ENCODE measurements around the gene YKT6.

YKT6 gene

GRCh38 chr7:44240983-44241510 lies 40.3 kb downstream of the YKT6 start:
- H3K36me3 Mint-ChIP-seq = no peaks in the 10 kb centered on the region
- no peaks in the 10 kb centered on the region for H3K9me3 Mint-ChIP-seq
- H3K27ac Mint-ChIP-seq = peak overlapping the region; percentile 31
- peak overlapping the region; percentile 46 for H3K4me3 Mint-ChIP-seq
- peak; percentile 75 for ATAC-seq
- H3K4me1 Mint-ChIP-seq = peaks cover 12% of the 10 kb centered on the region
- peaks cover 15% of the 10 kb centered on the region for H3K27me3 Mint-ChIP-seq

GRCh38 chr7:44242091-44242490 lies 41.3 kb downstream of the YKT6 start:
- ATAC-seq = no peak
- H3K27ac Mint-ChIP-seq = no peak overlapping the region
- H3K27me3 Mint-ChIP-seq = peaks cover 15% of the 10 kb centered on the region
- peaks cover 4% of the 10 kb centered on the region for H3K9me3 Mint-ChIP-seq
- H3K36me3 Mint-ChIP-seq = no peaks in the 10 kb centered on the region
- H3K4me3 Mint-ChIP-seq = no peak overlapping the region
- H3K4me1 Mint-ChIP-seq = peaks cover 12% of the 10 kb centered on the region

- peaks cover 4% of the 10 kb centered on the region for H3K9me3 Mint-ChIP-seq
- H3K4me3 Mint-ChIP-seq = no peak overlapping the region
- H3K27ac Mint-ChIP-seq = no peak overlapping the region
- no peaks in the 10 kb centered on the region for H3K27me3 Mint-ChIP-seq
- ATAC-seq = peak; percentile 31
- no peaks in the 10 kb centered on the region for H3K36me3 Mint-ChIP-seq
- H3K4me1 Mint-ChIP-seq = peaks cover 12% of the 10 kb centered on the region
These were observed 43.5 kb downstream of the YKT6 start for GRCh38 chr7:44244282-44244681.

- Mint-ChIP-seq H3K27ac (no peak overlapping the region), H3K9me3 (peaks cover 4% of the 10 kb centered on the region), H3K4me3 (no peak overlapping the region), H3K27me3 (no peaks in the 10 kb centered on the region), H3K4me1 (peaks cover 8% of the 10 kb centered on the region), H3K36me3 (no peaks in the 10 kb centered on the region)
- ATAC-seq = no peak
These were observed 45.8 kb downstream of the YKT6 start for GRCh38 chr7:44246396-44247113.

- no peak overlapping the region for H3K4me3 Mint-ChIP-seq
- H3K27me3 Mint-ChIP-seq = no peaks in the 10 kb centered on the region
- no peak overlapping the region for H3K27ac Mint-ChIP-seq
- peaks cover 4% of the 10 kb centered on the region for H3K9me3 Mint-ChIP-seq
- no peaks in the 10 kb centered on the region for H3K36me3 Mint-ChIP-seq
- H3K4me1 Mint-ChIP-seq = peaks cover 6% of the 10 kb centered on the region
- ATAC-seq = no peak
These were observed 47.3 kb downstream of the YKT6 start for GRCh38 chr7:44247868-44248651.

- H3K4me3 Mint-ChIP-seq = no peak overlapping the region
- no peak for ATAC-seq
- no peaks in the 10 kb centered on the region for H3K36me3 Mint-ChIP-seq
- no peaks in the 10 kb centered on the region for H3K27me3 Mint-ChIP-seq
- H3K27ac Mint-ChIP-seq = no peak overlapping the region
- H3K4me1 Mint-ChIP-seq = peaks cover 6% of the 10 kb centered on the region
- peaks cover 8% of the 10 kb centered on the region for H3K9me3 Mint-ChIP-seq
These were observed 49.0 kb downstream of the YKT6 start for GRCh38 chr7:44249639-44250234.

- Mint-ChIP-seq H3K9me3 (peaks cover 8% of the 10 kb centered on the region), H3K27ac (no peak overlapping the region), H3K36me3 (no peaks in the 10 kb centered on the region), H3K27me3 (no peaks in the 10 kb centered on the region), H3K4me3 (no peak overlapping the region), H3K4me1 (peaks cover 6% of the 10 kb centered on the region)
- no peak for ATAC-seq
These were observed 50.5 kb downstream of the YKT6 start for GRCh38 chr7:44251269-44251668.

- Mint-ChIP-seq H3K36me3 (no peaks in the 10 kb centered on the region), H3K27ac (no peak overlapping the region), H3K27me3 (no peaks in the 10 kb centered on the region), H3K9me3 (peaks cover 4% of the 10 kb centered on the region), H3K4me3 (no peak overlapping the region), H3K4me1 (peaks cover 6% of the 10 kb centered on the region)
- ATAC-seq = no peak
These were observed 51.1 kb downstream of the YKT6 start for GRCh38 chr7:44251881-44252280.

GRCh38 chr7:44256459-44256858 lies 55.7 kb downstream of the YKT6 start:
- no peak for ATAC-seq
- H3K4me1 Mint-ChIP-seq = peaks cover 39% of the 10 kb centered on the region
- H3K27me3 Mint-ChIP-seq = no peaks in the 10 kb centered on the region
- H3K36me3 Mint-ChIP-seq = no peaks in the 10 kb centered on the region
- H3K9me3 Mint-ChIP-seq = peaks cover 4% of the 10 kb centered on the region
- no peak overlapping the region for H3K4me3 Mint-ChIP-seq
- H3K27ac Mint-ChIP-seq = peak overlapping the region; percentile 71

GRCh38 chr7:44257213-44257612 lies 56.4 kb downstream of the YKT6 start:
- Mint-ChIP-seq H3K4me1 (peaks cover 41% of the 10 kb centered on the region), H3K9me3 (peaks cover 4% of the 10 kb centered on the region), H3K27me3 (peaks cover under 1% of the 10 kb centered on the region), H3K36me3 (no peaks in the 10 kb centered on the region), H3K4me3 (no peak overlapping the region), H3K27ac (peak overlapping the region; percentile 71)
- no peak for ATAC-seq

GRCh38 chr7:44257618-44258422 lies 57.0 kb downstream of the YKT6 start:
- Mint-ChIP-seq H3K27me3 (peaks cover 7% of the 10 kb centered on the region), H3K4me1 (peaks cover 41% of the 10 kb centered on the region), H3K4me3 (peak overlapping the region; percentile 36), H3K9me3 (peaks cover 4% of the 10 kb centered on the region), H3K36me3 (no peaks in the 10 kb centered on the region), H3K27ac (peak overlapping the region; percentile 71)
- ATAC-seq = peak; percentile 94

GRCh38 chr7:44258423-44258760 lies 57.6 kb downstream of the YKT6 start:
- H3K27me3 Mint-ChIP-seq = peaks cover 13% of the 10 kb centered on the region
- peaks cover 41% of the 10 kb centered on the region for H3K4me1 Mint-ChIP-seq
- peak overlapping the region; percentile 36 for H3K4me3 Mint-ChIP-seq
- peak overlapping the region; percentile 71 for H3K27ac Mint-ChIP-seq
- ATAC-seq = peak; percentile 2
- H3K9me3 Mint-ChIP-seq = peaks cover 4% of the 10 kb centered on the region
- H3K36me3 Mint-ChIP-seq = no peaks in the 10 kb centered on the region

- Mint-ChIP-seq H3K36me3 (no peaks in the 10 kb centered on the region), H3K4me1 (peaks cover 41% of the 10 kb centered on the region), H3K27ac (peak overlapping the region; percentile 71), H3K27me3 (peaks cover 19% of the 10 kb centered on the region), H3K4me3 (no peak overlapping the region), H3K9me3 (peaks cover 4% of the 10 kb centered on the region)
- ATAC-seq = no peak
These were observed 58.2 kb downstream of the YKT6 start for GRCh38 chr7:44258865-44259546.

Data from stimulated activated memory B cell treated with anti-CD40 and anti-IgM and Interleukin-4, amounts not matched to agents 10 μg/mL and 1 μg/mL and 100 μg/mL, for 72 hours (primary cell).